Right renal pelvis (tissue), 4 donors: ENCODE data around the gene KCTD11. TPM values are rescaled to one million over a fixed set of nuclear protein-coding genes. Genes with fewer than 3 reads are reported as not detected.
"Not testable (repeated sequence)": the region's sequence is repeated elsewhere in the genome, so short reads cannot be mapped to it uniquely, and the experiment has no call there.

Experiments used
- DNase-seq, 4 donors: peaks; one replicate each; pipeline ENCODE4 v3.0.0-alpha.2; 2013; ENCODE audit warnings: low read depth in 4 of 4, low spot score in 3 of 4, missing footprints in 1 of 4
- polyA plus RNA-seq, 4 donors: library from polyadenylated mRNA; unstranded; fragments of 120-200 nt; gene quantifications; one replicate each; pipeline ENCODE4 v1.2.1, GENCODE V29; 2013; ENCODE audit not compliant: insufficient read length in 4 of 4

KCTD11 gene
- polyA plus RNA-seq, 4 donors: 12.4 to 13.6 (median 12.9) TPM

DNA sequence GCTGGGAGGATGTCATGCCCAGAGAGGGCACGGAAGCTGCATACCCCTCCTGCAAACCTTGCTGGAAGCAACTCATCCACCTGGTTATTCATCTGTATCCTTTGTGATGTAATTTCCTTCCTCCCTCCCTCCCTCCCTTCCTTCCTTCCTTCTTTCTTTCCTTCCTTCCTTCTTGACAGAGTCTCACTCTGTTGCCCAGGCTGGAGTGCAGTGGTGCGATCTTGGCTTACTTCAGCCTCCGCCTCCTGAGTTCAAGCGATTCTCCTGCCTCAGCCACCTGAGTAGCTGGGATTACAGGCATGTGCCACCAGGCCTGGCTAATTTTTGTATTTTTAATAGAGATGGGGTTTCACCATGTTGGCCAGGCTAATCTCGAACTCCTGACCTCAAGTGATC lies 16.6 kb downstream of the KCTD11 start:
- DNase-seq: not testable (repeated sequence)

DNA sequence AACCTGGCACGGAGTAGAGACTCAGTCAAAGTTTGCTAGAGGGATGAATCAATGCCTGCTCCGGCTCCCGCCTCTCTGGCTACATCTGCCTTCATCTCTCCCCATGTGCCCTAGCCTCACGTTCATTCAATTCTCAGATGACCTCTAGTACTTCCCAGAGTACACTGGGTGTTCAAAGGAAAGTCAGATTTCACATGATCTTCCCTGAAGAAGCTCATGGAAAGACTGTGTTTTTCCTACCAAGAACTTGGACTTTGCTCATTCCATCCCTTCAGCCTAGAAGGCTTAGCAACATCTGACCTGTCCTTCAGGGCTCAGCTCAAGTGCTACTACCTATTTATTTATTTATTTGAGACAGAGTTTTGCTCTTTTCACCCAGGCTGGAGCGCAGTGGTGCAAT lies 17.9 kb downstream of the KCTD11 start:
- DNase-seq: no peak

GRCh38 chr17:7370853-7371252 lies 18.9 kb downstream of the KCTD11 start:
- DNase-seq: no peak

DNA sequence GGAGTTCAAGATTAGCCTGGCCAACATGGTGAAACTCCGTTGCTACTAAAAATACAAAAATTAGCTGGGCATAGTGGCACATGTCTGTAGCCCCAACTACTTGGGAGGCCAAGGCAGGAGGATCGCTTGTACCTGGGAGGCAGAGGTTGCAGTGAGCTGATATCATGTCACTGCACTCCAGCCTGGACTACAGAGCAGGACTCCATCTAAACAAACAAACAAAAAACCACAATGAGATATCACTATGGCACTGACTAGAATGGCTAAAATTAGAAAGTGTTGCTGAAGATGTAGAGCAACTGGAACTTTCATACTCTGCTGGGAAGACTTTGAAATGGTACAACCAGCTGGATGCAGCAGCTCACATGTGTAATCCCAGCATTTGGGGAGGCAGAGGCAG lies 22.4 kb downstream of the KCTD11 start:
- no peak for DNase-seq

GRCh38 chr17:7379134-7379533 lies 27.2 kb downstream of the KCTD11 start:
- DNase-seq: no peak

- DNase-seq: no peak
These were observed 28.4 kb downstream of the KCTD11 start for GRCh38 chr17:7380321-7380720.

GRCh38 chr17:7380855-7381683 lies 29.1 kb downstream of the KCTD11 start, which contains the start of gene TNK1:
TSS of gene TNK1 (plus strand) at chr17:7381089. CDS start at chr17:7382927, 1,838 bp downstream.
- DNase-seq: peak in 1 of 4 donors; percentile 5

DNA sequence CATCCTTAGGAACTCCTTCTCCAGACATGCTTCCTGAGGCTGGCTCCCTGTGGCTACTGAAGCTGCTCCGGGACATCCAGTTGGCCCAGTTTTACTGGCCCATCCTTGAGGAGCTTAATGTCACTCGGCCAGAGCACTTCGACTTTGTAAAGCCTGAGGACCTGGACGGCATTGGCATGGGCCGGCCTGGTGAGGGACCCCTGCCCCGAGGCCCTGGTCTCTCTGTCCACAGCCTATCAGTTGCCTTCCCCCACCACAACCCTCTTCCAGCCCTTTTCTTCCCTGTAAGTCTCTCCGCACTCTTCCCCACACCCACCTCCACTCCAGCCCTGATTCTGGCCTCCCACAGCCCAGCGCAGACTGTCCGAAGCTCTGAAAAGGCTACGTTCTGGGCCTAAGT lies 30.9 kb downstream of the KCTD11 start:
- DNase-seq: no peak

DNA sequence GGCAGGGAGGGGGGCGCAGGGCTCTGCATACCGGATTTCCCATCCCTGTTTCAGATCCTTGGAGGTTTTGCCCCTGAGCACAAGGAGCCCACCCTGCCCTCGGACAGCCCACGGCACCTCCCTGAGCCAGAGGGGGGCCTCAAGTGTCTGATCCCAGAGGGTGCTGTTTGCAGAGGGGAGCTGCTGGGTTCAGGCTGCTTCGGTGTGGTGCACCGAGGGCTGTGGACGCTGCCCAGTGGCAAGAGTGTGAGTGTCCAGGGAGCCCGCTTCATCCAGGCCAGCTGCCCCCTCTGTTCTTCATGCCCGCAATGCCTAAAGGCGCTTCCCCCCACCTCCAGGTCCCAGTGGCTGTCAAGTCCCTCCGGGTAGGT lies 31.4 kb downstream of the KCTD11 start:
- no peak for DNase-seq

DNA sequence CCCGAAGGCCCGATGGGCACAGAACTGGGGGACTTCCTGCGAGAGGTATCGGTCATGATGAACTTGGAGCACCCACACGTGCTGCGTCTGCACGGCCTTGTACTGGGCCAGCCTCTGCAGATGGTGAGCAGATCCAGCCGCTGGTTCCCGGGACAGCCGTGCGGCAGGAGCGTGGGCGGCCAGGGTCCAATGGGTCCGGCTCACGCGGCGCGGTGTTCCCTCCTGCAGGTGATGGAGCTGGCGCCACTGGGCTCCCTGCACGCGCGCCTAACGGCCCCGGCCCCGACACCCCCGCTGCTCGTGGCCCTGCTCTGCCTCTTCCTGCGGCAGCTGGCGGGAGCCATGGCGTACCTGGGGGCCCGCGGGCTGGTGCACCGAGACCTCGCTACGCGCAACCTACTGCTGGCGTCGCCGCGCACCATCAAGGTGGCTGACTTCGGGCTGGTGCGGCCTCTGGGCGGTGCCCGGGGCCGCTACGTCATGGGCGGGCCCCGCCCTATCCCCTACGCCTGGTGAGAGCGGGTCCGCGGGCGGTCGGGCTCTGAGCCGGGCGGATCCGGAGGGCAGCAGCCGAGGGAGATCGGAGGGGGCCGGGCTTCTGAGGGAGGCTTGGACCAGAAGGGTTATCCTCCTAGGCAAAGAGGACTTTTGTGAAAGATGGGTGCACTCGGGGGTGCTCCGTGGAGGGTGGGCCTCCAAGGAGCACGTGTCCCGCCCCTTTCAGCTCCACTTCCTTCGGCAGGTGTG lies 32.0 kb downstream of the KCTD11 start:
- DNase-seq: no peak

GRCh38 chr17:7384489-7385081 lies 32.6 kb downstream of the KCTD11 start:
- DNase-seq: no peak

GRCh38 chr17:7388856-7389255 lies 36.9 kb downstream of the KCTD11 start:
- no peak for DNase-seq

DNA sequence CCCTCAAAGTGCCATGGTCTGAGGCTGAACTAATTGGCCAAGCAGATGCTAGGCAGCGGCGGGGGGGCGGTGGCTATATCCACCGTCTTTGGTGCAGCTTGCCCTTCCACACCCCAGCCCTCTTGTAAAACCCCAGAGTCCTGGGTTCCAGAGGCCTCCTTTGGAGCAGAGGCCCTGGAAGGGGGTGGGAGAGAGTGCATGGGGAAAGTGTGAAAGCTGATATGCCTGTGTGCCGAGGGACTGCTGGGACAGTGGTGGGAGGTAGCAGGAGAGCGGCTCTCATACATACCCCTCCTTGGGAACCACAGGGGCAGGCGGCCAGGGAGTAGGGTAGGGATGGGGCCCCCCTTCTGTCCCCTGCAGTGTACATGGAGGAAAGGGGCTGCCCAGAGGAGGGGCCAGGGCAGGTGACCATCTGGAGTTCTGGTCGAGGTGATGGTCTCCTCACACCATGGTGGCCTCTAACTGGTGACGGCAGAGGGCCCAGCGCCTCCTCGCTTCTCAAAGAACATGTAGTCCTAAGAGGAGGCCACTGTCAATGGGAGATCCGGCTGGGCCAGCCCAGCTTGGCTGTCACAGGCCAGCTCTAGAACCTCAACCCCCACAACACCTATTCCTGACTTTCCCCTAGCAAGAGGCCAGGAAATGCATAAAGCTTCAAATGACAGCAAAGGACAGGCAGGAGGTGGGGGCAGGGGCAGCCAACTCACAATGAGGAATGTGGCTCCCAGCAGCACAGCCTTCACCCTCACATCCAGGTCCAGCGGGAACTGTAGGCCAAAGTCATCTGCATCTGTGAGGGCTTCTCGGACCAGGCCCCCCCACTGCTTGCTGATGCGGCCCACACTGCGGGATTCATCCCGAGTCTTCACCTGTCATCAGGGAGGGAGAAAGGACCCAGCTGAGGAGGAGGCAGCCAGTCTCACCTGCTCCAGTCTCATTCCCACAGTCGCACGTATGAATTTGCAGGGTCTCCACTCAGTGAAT lies 38.3 kb downstream of the KCTD11 start:
- no peak for DNase-seq

DNA sequence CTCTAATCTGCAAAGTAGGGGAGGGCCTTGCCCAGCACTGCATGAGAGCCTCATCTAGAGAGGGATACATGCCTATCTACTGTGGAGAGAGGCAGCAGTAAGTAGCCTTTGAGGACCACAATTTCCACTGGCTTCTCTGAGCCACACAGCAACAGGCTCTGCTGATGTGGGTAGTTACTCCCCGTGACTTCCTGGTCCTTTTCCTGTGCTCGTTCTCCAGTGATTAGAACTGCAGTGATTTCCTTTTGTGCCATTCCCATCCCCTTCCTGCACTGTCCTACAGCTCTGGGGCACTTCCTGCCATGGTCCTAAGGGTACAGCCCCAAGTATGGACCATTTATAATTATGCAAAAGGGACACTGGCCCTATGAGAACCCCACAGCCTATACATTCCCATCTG lies 39.3 kb downstream of the KCTD11 start:
- no peak for DNase-seq

- DNase-seq: no peak
These were observed 41.0 kb downstream of the KCTD11 start for GRCh38 chr17:7392696-7393612.

DNA sequence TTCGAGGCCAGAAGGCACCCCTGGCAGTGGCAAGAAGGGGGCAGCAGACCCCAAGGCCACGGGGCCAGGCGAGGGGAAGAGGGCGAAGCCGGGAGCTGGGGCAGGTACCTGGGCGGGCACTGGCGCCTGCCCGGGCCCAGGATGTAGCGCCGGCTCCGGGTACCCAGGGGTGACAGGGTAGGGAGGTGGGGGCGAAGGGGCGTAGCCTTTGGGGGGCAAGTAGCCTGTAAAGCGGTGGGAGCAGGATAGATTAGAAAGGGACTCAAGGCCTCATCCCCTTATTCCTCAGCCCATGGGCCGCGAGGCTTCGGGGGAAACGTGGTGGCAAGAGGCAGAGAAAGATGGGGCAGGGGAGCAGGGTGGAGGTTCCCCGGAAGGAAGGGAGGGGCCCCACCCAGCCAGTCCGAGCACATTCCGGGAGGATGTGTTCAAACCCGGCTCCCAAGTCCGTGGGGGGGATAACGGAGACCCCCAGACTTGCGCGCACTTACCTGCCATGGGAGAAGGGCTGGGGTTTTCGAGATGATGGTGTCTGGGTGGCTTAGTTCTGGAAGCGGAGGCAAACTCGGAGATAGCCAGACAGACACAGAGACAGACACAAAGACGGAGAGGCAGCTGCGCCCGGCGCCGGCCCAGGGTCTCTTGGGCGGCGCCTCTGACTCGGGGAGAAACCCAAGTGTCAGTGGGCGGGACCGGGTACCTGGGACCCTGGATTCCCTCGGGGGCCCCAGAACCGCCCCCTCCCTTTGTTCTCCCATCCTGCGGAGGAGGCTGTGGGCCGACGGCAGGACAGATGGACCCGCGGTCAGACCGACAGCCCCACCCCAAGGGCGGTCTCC lies 41.9 kb downstream of the KCTD11 start:
- no peak for DNase-seq

- DNase-seq: peak in 2 of 4 donors; percentile 69 to 79
These were observed 42.7 kb downstream of the KCTD11 start, which contains the start of gene PLSCR3 for GRCh38 chr17:7394452-7395191. TSS of gene PLSCR3 (minus strand) at chr17:7394525. CDS start at chr17:7394110, 415 bp downstream.

GRCh38 chr17:7396147-7396546 lies 44.2 kb downstream of the KCTD11 start:
- no peak for DNase-seq
